SIG-M5 (cell line): ENCODE data around the gene LPP.

ENCODE experiments used
- DNase-seq: peaks from one replicate; lab custom pipeline; 2025; lab: John Stamatoyannopoulos, UW

Gene LPP

GRCh38 chr3:188557235-188557634, 403.3 kb downstream of the LPP start:
- no peak for DNase-seq

- no peak for DNase-seq
Measured at GRCh38 chr3:188558343-188559071, 404.6 kb downstream of the LPP start.

GRCh38 chr3:188559072-188559429, 405.1 kb downstream of the LPP start:
- no peak for DNase-seq

GRCh38 chr3:188559856-188560255, 405.9 kb downstream of the LPP start:
- DNase-seq: no peak

GRCh38 chr3:188562144-188562543, 408.2 kb downstream of the LPP start:
- no peak for DNase-seq

- no peak for DNase-seq
Measured at GRCh38 chr3:188567478-188568195, 413.7 kb downstream of the LPP start.

- DNase-seq: no peak
Measured at GRCh38 chr3:188568736-188569135, 414.8 kb downstream of the LPP start.

- DNase-seq: no peak
Measured at GRCh38 chr3:188571531-188572095, 417.7 kb downstream of the LPP start.

GRCh38 chr3:188573291-188573940, 419.5 kb downstream of the LPP start:
- no peak for DNase-seq

- DNase-seq: no peak
Measured at GRCh38 chr3:188573956-188574355, 420.0 kb downstream of the LPP start.

GRCh38 chr3:188574885-188575284, 420.9 kb downstream of the LPP start:
- DNase-seq: no peak

- no peak for DNase-seq
Measured at GRCh38 chr3:188575501-188575900, 421.5 kb downstream of the LPP start.

GRCh38 chr3:188577539-188577938, 423.6 kb downstream of the LPP start:
- no peak for DNase-seq

GRCh38 chr3:188578576-188579363, 424.8 kb downstream of the LPP start:
- no peak for DNase-seq

GRCh38 chr3:188580223-188580622, 426.3 kb downstream of the LPP start:
- DNase-seq: no peak

- no peak for DNase-seq
Measured at GRCh38 chr3:188580659-188581058, 426.7 kb downstream of the LPP start.

- DNase-seq: no peak
Measured at GRCh38 chr3:188581365-188581764, 427.4 kb downstream of the LPP start.

- DNase-seq: no peak
Measured at GRCh38 chr3:188581792-188582191, 427.8 kb downstream of the LPP start.

- no peak for DNase-seq
Measured at GRCh38 chr3:188583341-188584161, 429.6 kb downstream of the LPP start.

GRCh38 chr3:188584162-188584529, 430.2 kb downstream of the LPP start:
- no peak for DNase-seq
